Testis (tissue), 2 donors: ENCODE results near the gene ARL3.

Experiments
- CTCF ChIP-seq, 3 experiments: fragments of 450-650 bp in 2 of 3; fragments of 200-600 bp in 1 of 3; sonication (generic) in 1 of 3; IDR thresholded peaks; one replicate each; pipeline ENCODE4 v1.5.1; 2016 to 2019; ENCODE audit warnings: antibody characterized with exemption in 3 of 3, mild to moderate bottlenecking in 2 of 3, moderate library complexity in 1 of 3
- POLR2A ChIP-seq: fragments of 450-650 bp; IDR thresholded peaks from one replicate; pipeline ENCODE4 v1.6.1; 2017; ENCODE audit warnings: antibody characterized with exemption, mild to moderate bottlenecking, moderate library complexity

- TF ChIP-seq POLR2A (no peak), CTCF (IDR thresholded peaks at IDR 0.05) (no peak)
Observed at GRCh38 chr10:102726274-102726673, 12.1 kb upstream of the ARL3 start.
